Measurements from ENCODE around the gene IMP4. TPM values are rescaled to one million over a fixed set of nuclear protein-coding genes. Genes with fewer than 3 reads are reported as not detected.

The IMP4 gene
- total and polyA plus RNA-seq, 7 donors: 74.4 to 270 (median 118) TPM

GRCh38 chr2:130313812-130314334, 28.8 kb upstream of the IMP4 start:
- Histone ChIP-seq H3K9me3 (no peaks in the 10 kb centered on the region), H3K36me3 (ENCODE audit: insufficient read depth in 1 of 2, low read depth in 1 of 2) (no peaks in the 10 kb centered on the region), H3K4me1 (no peaks in the 10 kb centered on the region), H3K27ac (no peak overlapping the region), H3K4me3 (no peak overlapping the region), H3K27me3 (ENCODE audit: insufficient read depth in 3 of 3, low read length in 2 of 3) (no peaks in the 10 kb centered on the region)
- ATAC-seq (no peak), DNase-seq (no peak)
- intact Hi-C loops (cut with DNase I): no loop called here
- 79 to 80% (median 79%) methylated on average over 12 of the region's 12 CpGs for WGBS, 3 donors
- TF ChIP-seq CTCF (IDR thresholded peaks at IDR 0.05): no peak

GRCh38 chr2:130314377-130314776, 28.3 kb upstream of the IMP4 start:
- WGBS, 3 donors: 76 to 95% (median 91%) methylated on average over 3 of the region's 3 CpGs
- no peak for ATAC-seq

GRCh38 chr2:130316596-130316995, 26.1 kb upstream of the IMP4 start:
- intact Hi-C loops (cut with DNase I): no loop called here
- no peaks in the 10 kb centered on the region for H3K4me1 ChIP-seq
- TF ChIP-seq CTCF (IDR thresholded peaks at IDR 0.05): no peak
- no peak overlapping the region for H3K4me3 ChIP-seq
- DNase-seq: no peak
- no peaks in the 10 kb centered on the region for H3K27me3 ChIP-seq (ENCODE audit: insufficient read depth in 3 of 3, low read length in 2 of 3)
- no peak overlapping the region for H3K27ac ChIP-seq
- no peaks in the 10 kb centered on the region for H3K36me3 ChIP-seq (ENCODE audit: insufficient read depth in 1 of 2, low read depth in 1 of 2)
- 8 to 10% (median 8%) methylated on average over 1 of the region's 1 CpG for WGBS, 3 donors
- no peak for ATAC-seq
- no peaks in the 10 kb centered on the region for H3K9me3 ChIP-seq

More at GRCh38 chr2:130314377-130314776, 28.3 kb upstream of the IMP4 start:
- Histone ChIP-seq H3K9me3 (no peaks in the 10 kb centered on the region), H3K27ac (no peak overlapping the region), H3K4me1 (no peaks in the 10 kb centered on the region), H3K27me3 (ENCODE audit: insufficient read depth in 3 of 3, low read length in 2 of 3) (no peaks in the 10 kb centered on the region), H3K36me3 (ENCODE audit: insufficient read depth in 1 of 2, low read depth in 1 of 2) (no peaks in the 10 kb centered on the region), H3K4me3 (no peak overlapping the region)
- no peak for DNase-seq
- intact Hi-C loops (cut with DNase I): no loop called here
- no peak for TF ChIP-seq CTCF (IDR thresholded peaks at IDR 0.05)

GRCh38 chr2:130318906-130319305, 23.8 kb upstream of the IMP4 start:
- DNase-seq: no peak
- no peaks in the 10 kb centered on the region for H3K36me3 ChIP-seq (ENCODE audit: insufficient read depth in 1 of 2, low read depth in 1 of 2)
- H3K4me3 ChIP-seq: no peak overlapping the region
- WGBS, 3 donors: 74 to 85% (median 74%) methylated on average over 7 of the region's 7 CpGs
- TF ChIP-seq CTCF (IDR thresholded peaks at IDR 0.05): no peak
- H3K9me3 ChIP-seq: no peaks in the 10 kb centered on the region
- no peaks in the 10 kb centered on the region for H3K4me1 ChIP-seq
- ATAC-seq: no peak
- intact Hi-C loops (cut with DNase I): no loop called here
- H3K27ac ChIP-seq: no peak overlapping the region
- H3K27me3 ChIP-seq (ENCODE audit: insufficient read depth in 3 of 3, low read length in 2 of 3): peaks cover 0 to 3% (median 0%) of the 10 kb centered on the region in 3 donors

- no peaks in the 10 kb centered on the region for H3K36me3 ChIP-seq (ENCODE audit: insufficient read depth in 1 of 2, low read depth in 1 of 2)
- no peak for DNase-seq
- no peak overlapping the region for H3K4me3 ChIP-seq
- H3K27me3 ChIP-seq (ENCODE audit: insufficient read depth in 3 of 3, low read length in 2 of 3): peaks cover 0 to 3% (median 0%) of the 10 kb centered on the region in 3 donors
- ATAC-seq: no peak
- no peaks in the 10 kb centered on the region for H3K9me3 ChIP-seq
- no peak overlapping the region for H3K27ac ChIP-seq
- 80 to 85% (median 83%) methylated on average over 3 of the region's 3 CpGs for WGBS, 3 donors
- no peak for TF ChIP-seq CTCF (IDR thresholded peaks at IDR 0.05)
- intact Hi-C loops (cut with DNase I): no loop called here
- H3K4me1 ChIP-seq: no peaks in the 10 kb centered on the region
These were observed 23.2 kb upstream of the IMP4 start for GRCh38 chr2:130319536-130319935.
